HG02840 (cell line): ENCODE results near the gene USP20.

Experiments
- ATAC-seq: cut with Tn5 transposase; IDR thresholded peaks from one replicate; pipeline ENCODE4 v1.9.1; 2021; ENCODE audit warnings: mild to moderate bottlenecking, moderate library complexity, moderate number of reproducible peaks; ENCODE audit not compliant: unreplicated experiment, low FRiP score

Gene USP20

DNA sequence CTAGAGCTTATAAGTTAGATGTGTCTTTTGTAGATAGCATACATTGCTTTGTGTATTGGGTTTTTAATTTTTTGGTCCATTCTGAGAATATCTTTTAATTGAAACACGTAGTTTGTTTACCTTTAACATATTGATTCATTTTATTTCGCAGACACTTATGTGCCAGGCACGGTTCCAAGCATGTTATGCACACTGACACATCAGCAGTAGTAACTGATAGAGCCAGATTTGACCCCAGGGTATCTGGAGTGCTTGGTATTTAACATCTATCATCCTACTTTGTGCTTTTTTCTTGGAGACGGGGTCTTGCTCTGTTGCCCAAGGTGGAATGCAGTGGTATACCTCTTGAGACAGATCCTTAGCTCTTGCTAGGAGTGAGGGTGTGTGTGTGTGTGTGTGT is 71.9 kb downstream of the USP20 start:
- no peak for ATAC-seq

DNA sequence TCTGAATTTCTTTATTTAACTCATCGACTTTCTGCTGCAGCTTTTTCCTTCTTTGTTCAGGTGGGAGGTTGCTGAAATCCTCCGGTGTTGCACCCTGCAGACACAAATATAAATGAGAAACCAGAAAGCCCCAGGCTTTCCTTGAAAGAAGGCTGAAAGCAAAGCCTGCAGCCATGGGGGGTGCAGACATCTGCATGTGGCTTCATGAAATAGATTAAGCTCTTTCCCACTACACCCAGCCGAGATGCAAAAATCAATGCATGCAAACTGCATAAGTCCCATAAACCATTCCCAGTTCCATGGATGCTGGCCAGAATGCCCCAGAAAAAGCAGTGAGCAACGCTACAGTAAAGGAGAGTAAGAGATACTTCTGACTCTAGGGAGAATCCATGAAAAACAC is 73.6 kb downstream of the USP20 start:
- ATAC-seq, result no peak

- no peak for ATAC-seq
These were observed 74.6 kb downstream of the USP20 start for GRCh38 chr9:129909851-129910250.

DNA sequence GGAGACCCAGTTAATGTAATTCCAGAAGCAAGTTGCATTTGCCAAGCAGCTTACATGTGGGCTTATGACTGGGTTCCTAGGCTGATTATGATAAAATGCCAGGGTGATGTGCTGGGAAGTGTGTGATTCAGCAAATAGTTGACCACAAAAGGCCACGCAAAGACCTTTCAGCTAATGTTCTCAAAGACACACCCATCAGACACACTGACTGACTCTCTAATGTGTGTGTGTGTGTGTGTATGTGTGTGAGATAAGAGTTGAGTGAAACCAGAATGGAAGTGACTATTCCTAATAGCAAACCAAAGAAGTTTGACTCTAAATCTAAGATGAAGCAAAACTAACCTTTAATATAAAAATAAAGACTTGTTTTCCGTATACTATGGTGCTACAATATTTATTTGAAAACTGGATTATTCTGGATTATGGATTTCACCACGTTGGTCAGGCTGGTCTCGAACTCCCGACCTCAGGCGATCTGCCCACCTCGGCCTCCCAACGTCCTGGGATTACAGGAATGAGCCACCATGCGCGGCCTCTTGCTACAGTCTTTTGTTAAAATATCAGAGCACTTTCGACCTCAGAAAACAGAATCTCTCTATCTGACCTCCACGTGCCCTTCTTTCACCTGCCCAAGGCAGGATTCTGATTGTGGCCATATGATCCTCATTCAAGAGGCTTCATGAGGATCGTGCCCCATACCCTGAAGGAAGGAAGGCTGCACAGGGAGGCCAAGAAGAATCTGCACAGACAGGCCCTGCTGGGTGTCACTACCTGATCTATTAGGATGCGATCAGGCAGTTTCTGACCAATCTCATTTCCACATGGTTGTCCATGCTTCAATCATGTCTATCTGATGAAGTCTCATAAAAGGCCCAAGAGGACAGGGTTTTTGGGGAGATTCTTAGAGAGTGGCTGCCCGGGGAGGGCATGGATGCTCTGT is 75.6 kb downstream of the USP20 start:
- ATAC-seq, result no peak

DNA sequence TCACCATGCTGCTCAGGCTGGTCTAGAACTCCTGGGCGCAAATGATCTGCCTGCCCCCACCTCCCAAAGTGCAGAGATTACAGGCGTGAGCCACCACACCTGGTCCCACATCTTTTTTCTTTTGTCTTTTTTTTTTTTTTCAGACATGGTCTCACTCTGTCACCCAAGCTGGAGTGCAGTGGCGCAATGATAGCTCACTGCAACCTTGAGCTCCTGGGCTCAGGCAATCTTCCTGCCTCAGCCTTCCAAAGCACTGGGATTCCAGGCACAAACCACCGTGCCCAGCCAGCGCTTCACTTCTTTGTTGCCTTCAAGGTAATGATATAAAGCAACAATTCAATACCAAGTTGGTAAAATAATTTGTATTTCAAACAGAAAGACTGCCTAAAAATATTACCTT is 78.8 kb downstream of the USP20 start:
- no peak for ATAC-seq

DNA sequence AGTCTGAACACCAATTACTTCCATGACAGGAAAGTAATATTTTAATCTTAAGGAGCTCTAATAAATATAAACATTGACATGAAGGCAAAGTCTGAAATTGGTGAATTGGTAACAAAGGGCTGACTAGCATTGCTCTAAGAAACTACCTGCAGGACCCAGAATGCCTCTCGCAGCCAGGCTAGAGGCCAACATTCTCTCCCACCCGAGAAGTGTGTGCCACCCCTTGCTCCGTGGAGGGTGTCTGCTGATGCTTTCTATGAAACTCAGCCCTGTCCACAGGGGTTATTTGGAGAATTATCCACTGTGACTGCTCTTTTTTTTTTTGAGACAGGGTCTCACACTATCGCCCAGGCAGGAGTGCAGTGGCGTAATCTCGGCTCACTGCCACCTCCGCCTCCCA is 81.4 kb downstream of the USP20 start:
- ATAC-seq, result no peak

GRCh38 chr9:129918296-129918950 is 83.2 kb downstream of the USP20 start:
- ATAC-seq, result no peak

DNA sequence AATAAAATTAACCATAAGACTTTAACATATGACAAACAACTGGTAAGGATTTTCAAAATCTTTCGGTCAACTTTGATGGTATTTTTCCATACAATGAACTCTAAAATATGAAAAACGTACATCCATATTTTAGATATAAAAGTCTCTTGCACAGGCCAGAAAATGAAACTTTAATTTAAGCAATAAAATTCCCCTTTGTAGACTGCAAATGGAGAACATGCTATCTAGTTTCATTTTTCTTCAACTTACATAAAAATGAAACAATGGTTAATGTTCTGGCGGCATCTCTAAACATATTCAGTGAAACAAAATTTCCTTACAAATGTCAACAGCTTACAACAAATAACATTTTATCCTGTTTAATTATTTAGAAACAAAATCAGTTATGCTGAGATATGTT is 84.0 kb downstream of the USP20 start:
- no peak for ATAC-seq

- ATAC-seq, result no peak
These were observed 84.6 kb downstream of the USP20 start for GRCh38 chr9:129919841-129920240.

DNA sequence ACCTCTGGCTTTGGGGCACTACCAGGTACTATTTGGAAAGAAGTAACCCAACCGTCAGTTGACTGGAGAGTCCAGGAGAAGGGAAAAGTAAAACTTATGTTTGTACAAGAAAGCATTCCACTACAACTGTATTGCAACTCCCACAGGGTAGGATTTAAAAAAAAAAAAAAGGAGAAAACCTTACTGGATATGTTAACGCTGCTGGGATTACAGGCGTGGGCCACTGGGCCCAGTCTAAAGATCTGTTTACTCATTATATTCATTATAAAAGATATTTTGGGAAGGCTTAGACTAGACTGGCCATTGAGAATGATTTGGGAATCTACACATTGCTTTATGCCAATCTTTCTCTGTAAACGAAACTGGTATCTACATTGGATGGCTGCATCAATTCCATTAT is 86.6 kb downstream of the USP20 start:
- ATAC-seq, result no peak

GRCh38 chr9:129923589-129923988 is 88.3 kb downstream of the USP20 start:
- ATAC-seq, result no peak

DNA sequence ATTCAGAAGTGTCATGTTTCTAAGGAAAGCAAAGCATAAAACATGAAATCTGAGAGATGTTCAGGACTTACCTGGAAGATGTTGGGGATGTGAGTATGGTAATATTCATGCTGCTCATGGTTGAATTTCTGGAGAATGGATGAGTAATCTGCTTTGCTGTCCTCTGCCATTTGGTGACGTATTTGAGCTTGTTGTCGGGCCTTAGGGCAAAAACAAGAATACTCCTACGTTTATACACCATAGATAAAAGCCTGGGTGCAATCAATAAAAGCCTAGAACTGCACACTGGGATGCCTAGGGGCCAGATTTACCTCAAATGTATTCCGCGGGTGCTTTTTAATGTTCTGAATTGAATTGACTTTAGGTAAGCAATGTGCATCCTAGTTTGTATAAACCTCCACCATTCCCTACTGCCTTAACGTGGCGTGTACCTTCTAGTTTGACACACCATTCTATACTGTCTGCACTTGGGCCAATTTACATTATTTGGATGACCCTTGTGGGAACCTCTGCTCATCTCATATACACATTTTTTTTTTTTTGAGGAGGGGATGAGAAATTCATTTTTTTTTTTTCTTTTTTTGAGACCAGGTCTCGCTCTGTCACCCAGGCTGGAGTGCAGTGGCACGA is 94.4 kb downstream of the USP20 start:
- ATAC-seq, result no peak

GRCh38 chr9:129930743-129931142 is 95.5 kb downstream of the USP20 start:
- no peak for ATAC-seq
